ENCODE measurements around the gene RFNG. TPM values are rescaled to one million over a fixed set of nuclear protein-coding genes. Genes with fewer than 3 reads are reported as not detected.

Gene RFNG
- total RNA-seq, 1 experiment from 2014 or later: 43.4 TPM

GRCh38 chr17:82063424-82064415 is 12.1 kb upstream of the RFNG start:
- no peaks in the 10 kb centered on the region for H3K27me3 ChIP-seq (ENCODE audit: control insufficient read depth, insufficient read depth, low read length)
- peak overlapping the region in 1 of 2 experiments; percentile 77; a peak in 2 of 4 replicates for H3K4me3 ChIP-seq (ENCODE audit: low read depth in 2 of 2, low read length in 2 of 2)
- ATAC-seq: no peak
- peak overlapping the region; percentile 90 for H3K27ac ChIP-seq (ENCODE audit: low read length)
- POLR2A ChIA-PET: interaction anchor here (0.5 kb wide), 1 partner anchor 63 kb away, joined by 3 read pairs; no protein-coding TSS in a partner anchor
- peaks cover 17% of the 10 kb centered on the region for H3K4me1 ChIP-seq (ENCODE audit: control insufficient read depth, insufficient read depth, low read length)
- H3K9me3 ChIP-seq (ENCODE audit: control insufficient read depth, insufficient read depth, low read depth, low read length): no peaks in the 10 kb centered on the region
- BruUV-seq (replicated peaks): no TSS peak
- in situ Hi-C loops (cut with HindIII; ENCODE audit: low pct_unique_long_range_greater_than_20kb, low sequenced_read_pairs) (no loop called here), intact Hi-C loops (cut with micrococcal nuclease; ENCODE audit: unreplicated experiment) (no loop called here)
- H3K36me3 ChIP-seq (ENCODE audit: control insufficient read depth, insufficient read depth, low read length): peaks cover 3% of the 10 kb centered on the region; the same call in 1 of the 2 replicates
- TF ChIP-seq TCF7L2 (IDR thresholded peaks at IDR 0.05; ENCODE audit: low read depth, low read length) (no peak), POLR2AphosphoS5 (IDR thresholded peaks at IDR 0.05; ENCODE audit: low read depth, low read length) (no peak), SIN3A (IDR thresholded peaks at IDR 0.05; ENCODE audit: borderline replicate concordance, insufficient read depth, low read depth, low read length) (no peak), REST (IDR thresholded peaks at IDR 0.05; ENCODE audit: insufficient read depth in 1 of 2, low read depth in 2 of 2, low read length in 1 of 2) (no peak), CTCF (IDR thresholded peaks at IDR 0.05) (no peak)
- CTCF ChIA-PET: no interaction called here
- DNase-seq (ENCODE audit: low read depth, low spot score): no peak

- ATAC-seq (no peak), DNase-seq (ENCODE audit: low read depth, low spot score) (no peak)
- ChIA-PET POLR2A (no interaction called here), CTCF (no interaction called here)
- H3K27ac ChIP-seq (ENCODE audit: low read length): no peak overlapping the region
- H3K4me1 ChIP-seq (ENCODE audit: control insufficient read depth, insufficient read depth, low read length): peaks cover 19% of the 10 kb centered on the region
- TF ChIP-seq TCF7L2 (IDR thresholded peaks at IDR 0.05; ENCODE audit: low read depth, low read length) (no peak), SIN3A (IDR thresholded peaks at IDR 0.05; ENCODE audit: borderline replicate concordance, insufficient read depth, low read depth, low read length) (no peak), POLR2AphosphoS5 (IDR thresholded peaks at IDR 0.05; ENCODE audit: low read depth, low read length) (no peak), REST (IDR thresholded peaks at IDR 0.05; ENCODE audit: insufficient read depth in 1 of 2, low read depth in 2 of 2, low read length in 1 of 2) (no peak), CTCF (IDR thresholded peaks at IDR 0.05) (no peak)
- no peaks in the 10 kb centered on the region for H3K27me3 ChIP-seq (ENCODE audit: control insufficient read depth, insufficient read depth, low read length)
- peaks cover 3% of the 10 kb centered on the region; the same call in 1 of the 2 replicates for H3K36me3 ChIP-seq (ENCODE audit: control insufficient read depth, insufficient read depth, low read length)
- in situ Hi-C loops (cut with HindIII; ENCODE audit: low pct_unique_long_range_greater_than_20kb, low sequenced_read_pairs): no loop called here
- no peak overlapping the region for H3K4me3 ChIP-seq (ENCODE audit: low read depth in 2 of 2, low read length in 2 of 2)
- intact Hi-C loops (cut with micrococcal nuclease; ENCODE audit: unreplicated experiment): no loop called here
- no peaks in the 10 kb centered on the region for H3K9me3 ChIP-seq (ENCODE audit: control insufficient read depth, insufficient read depth, low read depth, low read length)
- no TSS peak for BruUV-seq (replicated peaks)
Measured at GRCh38 chr17:82062984-82063368, 11.4 kb upstream of the RFNG start.

All from Panc1 (cell line).